Activated effector memory CD4-positive, alpha-beta T cell treated with anti-CD3 and anti-CD28 coated beads, Interleukin-2, amount 50 U/mL, for 16 hours (primary cell): ENCODE data around the gene HS6ST2.

Experiments used
- DNase-seq: peaks from one replicate; pipeline ENCODE4 v3.0.0-alpha.2; 2020

Gene HS6ST2

GRCh38 chrX:132842460-132843238, 115.8 kb downstream of the HS6ST2 start:
- no peak for DNase-seq

GRCh38 chrX:132837967-132838366, 120.5 kb downstream of the HS6ST2 start:
- no peak for DNase-seq

- no peak for DNase-seq
Measured at GRCh38 chrX:132837126-132837525, 121.3 kb downstream of the HS6ST2 start.

GRCh38 chrX:132836471-132836870, 122.0 kb downstream of the HS6ST2 start:
- DNase-seq, result no peak

DNA sequence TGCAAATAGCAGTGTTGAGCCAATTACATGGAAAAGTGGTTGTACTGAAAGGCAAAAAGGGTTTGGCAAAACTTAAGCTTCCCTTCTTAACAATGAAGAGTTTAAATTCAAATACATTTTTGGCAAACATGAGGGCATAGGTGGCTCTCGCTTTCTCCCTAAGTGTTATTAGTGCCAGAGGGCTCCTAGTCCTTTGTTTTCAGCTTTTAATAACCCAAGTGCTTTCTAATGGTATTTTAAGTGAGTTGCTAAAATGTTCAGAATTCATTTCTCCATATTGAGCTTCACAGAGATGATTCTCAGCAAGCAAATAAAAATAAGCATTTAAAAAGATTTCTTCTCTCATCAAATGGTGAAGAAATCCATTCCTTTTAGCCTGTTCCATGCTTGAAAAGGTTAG, 123.7 kb downstream of the HS6ST2 start:
- no peak for DNase-seq

DNA sequence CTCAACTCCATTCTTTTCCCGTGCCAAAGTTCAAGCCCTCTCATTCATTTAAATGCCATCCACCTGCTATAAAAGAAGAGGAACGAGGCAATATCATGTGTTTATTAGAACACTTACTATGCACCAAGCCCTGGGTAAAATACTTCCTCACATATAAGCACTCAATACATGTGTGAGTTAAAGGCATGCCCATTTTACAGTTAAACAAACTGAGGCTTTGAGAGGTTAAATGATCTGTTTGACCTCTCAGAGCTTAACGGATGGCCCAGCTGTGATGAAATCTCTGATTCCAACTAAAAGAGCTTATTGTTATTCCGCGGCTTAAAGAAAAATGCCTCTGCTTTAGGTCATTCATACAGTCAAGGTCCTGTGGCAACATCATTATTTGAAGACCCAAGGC, 124.3 kb downstream of the HS6ST2 start:
- no peak for DNase-seq

- DNase-seq, result no peak
Measured at GRCh38 chrX:132833373-132833772, 125.1 kb downstream of the HS6ST2 start.

DNA sequence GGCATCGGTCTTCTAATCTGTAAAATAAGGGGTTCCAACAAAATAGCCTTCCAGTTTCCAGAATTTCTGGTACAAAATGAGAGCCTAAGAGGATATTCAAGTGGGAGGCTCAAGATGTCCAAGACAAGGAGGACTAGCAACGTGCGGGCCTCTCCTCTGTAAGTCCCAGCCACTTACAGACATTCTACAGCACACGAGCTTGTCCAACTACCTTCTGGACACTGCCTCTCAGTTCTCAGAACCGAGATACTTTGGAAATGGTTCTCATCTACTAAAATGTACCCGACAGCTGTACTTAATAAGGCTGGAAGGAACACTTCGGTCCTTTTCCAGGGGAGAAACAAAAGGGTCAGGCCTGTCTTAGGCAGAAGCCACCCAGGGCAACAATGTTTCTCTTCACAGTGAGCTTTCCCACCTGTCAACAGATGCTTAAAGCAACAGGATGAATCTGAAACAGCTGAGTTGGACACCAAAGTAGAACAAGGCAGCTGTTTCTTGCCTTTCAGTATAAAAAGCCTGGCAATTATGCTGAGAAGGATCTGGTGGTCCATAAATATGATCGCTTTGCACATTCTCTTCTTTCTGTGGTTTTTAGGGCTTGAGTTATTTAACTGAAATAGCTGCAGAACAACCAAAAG, 127.0 kb downstream of the HS6ST2 start:
- DNase-seq, result no peak

DNA sequence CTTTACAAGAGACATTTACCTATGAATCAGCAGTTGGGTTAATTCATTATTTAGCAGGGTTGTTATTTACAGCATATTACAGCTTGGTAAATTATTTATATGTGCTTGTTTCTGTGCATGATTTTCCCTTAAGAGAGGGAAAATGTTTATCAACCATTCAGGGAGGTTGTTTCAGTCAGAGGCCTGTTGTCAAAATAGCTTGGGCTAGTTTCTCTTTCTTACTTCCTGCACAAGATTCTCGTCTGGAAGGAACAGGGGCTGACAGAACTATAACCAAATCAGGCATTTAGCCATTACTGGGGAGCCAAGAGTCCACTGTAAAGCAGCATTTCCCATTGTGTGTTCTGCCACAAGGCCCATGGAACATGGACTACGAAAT, 135.8 kb downstream of the HS6ST2 start:
- no peak for DNase-seq

DNA sequence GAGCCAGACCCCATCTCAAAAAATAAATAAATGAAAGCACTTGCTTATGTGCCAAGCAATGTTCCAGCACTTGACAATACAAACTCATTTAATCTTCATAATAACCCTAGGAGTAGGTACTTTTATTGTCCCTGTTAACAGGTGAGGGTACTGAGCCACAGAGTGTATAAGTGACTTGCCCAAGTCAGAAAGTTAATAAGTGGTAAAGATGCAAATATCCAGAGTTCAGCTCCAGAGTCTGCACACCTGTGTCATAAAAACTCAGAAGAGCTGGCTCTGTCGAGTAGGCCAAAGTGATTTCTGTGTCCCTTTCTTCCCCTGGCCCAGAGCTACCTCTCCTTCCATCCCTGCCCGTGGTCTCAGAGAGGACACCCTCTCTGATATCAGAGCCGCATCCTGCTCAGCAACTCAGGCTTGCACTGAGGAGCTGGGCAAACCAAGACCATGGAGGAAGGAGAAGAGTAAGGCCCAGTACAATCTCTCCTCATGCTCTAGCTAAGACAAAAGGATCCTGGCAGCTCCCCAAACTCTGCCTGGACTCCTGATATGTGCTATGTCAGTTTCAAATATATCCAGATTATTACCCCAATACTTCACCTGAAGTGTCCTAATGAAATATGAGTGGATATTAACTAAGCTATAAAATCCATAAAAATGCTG, 136.3 kb downstream of the HS6ST2 start:
- no peak for DNase-seq

DNA sequence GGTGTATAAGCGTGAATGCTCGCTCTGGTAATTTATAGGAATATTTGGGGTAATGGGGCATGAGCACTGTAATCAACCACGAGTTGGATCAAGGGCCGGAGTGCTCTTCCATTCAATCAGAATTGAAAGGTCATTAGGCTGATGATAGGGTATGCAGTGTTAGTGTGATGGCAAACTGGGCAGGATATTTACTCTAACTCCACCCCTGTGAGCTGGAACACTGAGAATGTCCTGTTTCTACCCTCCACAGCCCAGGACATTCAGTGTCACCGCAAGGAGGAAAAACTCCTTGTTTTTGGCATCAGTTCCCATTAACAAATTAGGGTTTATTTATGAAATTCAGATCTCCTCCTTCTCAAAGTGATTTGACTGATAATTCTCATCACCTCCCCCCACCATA, 137.8 kb downstream of the HS6ST2 start:
- DNase-seq, result no peak

DNA sequence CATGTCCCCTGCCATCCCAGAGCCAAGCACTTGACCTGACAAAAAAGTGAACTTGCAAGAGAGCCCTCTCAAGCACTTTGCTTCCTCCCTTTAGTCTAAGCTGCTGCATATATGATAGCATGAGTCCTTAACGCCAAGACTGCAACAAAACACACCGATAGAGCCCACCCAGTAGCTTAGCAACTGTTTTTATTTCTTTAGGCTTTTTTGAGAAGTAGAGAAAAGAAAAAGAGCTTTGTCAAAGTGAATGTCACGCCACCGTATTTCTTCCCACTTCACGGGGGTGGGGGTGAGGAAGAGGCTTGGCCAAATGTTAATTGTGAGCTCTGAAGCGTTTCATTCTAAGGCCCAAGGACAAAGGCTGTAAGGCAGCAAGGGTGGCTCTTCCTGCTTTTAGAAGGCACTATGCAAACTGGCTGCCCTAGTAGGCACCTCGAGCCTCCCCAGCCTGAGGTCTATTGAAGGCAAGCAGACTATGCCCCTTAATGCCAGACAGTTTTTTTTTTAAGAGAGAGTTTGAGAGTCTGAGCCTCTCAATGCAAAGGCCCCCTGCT, 138.6 kb downstream of the HS6ST2 start:
- no peak for DNase-seq

DNA sequence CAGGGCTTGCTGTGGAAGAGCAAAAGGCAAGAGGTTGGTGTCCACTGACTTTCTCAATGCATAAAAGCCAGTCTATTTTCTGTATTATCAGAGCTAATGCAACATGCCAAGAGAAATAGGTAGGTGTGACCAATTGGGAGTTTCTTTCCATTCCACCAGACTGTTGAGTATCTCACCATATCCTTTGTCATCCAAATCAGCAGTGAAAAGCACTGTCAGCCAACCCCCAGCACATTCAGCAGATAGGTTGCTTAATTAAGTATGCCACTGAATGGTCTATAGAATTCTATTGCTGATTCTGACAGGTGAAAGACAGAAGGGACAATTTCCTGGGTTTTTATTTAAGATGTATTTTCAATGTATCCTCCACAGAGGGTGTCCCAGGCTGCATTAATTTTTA, 139.8 kb downstream of the HS6ST2 start:
- no peak for DNase-seq

- DNase-seq, result no peak
Measured at GRCh38 chrX:132815643-132816042, 142.8 kb downstream of the HS6ST2 start.

DNA sequence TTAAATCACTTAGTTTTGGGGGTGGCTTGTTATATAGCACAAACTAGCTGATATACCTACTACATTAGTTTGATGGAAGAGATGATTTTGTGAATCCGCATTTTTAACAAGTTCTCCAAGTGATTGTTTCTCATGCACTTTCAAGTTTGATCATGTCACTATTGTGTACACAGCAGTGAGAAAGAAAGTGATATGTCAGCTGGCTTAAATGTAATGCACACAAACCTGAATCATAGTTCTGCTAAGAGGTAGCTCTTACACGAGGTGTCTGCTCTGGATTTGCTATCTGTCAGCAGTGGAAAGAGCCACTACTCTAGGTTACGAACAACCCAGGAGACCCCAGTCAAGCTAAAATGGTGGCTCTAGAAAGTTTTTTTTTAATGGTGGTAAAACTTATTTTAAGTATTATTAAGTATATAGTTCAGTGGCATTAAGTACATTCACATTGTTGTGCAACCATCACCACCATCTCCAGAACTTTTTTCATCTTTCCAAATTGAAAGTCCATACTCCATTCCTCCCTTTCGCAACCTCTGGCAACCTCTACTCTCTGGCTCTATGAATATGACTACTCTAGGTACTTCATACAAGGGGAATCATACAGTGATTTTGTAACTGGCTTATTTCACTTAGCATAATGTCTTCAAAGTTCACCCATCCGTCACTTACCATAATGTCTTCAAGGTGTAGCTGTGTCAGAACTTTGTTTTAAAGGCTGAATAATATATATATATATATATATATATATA, 147.3 kb downstream of the HS6ST2 start:
- no peak for DNase-seq

DNA sequence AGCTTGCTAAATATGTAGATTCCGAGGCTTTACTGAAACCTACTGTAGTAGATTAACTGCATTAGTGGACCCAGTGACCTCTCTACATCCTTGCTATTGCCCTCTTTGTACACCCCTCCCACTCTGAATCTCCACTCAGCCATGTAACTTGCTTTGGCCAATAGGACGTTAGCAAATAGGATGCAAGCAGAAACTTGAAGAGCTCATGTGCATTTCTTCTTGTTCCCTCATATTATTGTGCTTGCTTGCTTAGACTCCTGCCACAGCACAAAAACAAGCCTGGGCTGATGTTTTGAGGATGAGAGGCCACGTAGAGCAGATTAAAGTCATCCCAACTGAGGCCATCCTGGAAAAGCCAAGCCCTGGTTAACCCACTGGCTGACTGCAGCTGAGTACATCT, 147.9 kb downstream of the HS6ST2 start:
- no peak for DNase-seq

DNA sequence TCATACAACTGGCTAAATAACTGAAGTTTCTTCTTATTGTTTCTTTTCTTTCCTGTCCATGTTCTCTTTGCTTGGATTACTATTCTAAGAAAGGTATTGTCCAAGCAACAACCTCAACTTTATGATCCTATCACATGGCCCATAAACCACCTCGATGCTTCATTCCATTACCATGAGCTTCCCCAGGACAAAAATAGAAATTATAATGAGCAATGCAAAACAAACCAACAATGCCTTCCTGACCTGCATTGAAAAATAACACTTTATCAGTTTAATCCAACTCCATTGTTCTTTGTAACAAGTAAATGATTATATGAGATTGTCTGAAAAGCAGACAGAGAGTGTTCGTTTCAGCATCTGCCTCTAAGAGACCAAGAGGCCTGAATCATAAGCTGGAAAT, 148.8 kb downstream of the HS6ST2 start:
- DNase-seq, result no peak

GRCh38 chrX:132807411-132808030, 150.9 kb downstream of the HS6ST2 start:
- DNase-seq, result no peak

DNA sequence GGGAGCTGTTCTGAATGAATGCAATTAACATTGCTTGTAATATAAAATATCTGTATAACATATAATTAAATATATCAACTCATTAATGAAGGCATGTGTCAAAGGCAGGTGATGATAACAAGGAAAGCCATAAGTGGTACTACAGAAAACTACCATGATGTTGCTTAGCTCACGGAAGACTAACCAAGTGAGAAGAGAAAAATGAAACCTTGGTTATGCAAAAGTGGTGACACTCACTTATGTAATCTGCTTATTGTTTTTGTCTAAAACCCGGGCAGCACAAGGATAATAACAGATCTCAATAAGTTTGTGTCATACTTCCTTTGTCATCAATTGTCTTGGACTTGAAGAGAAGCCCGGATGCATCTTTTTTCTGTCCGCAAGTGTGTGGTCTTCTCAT, 156.4 kb downstream of the HS6ST2 start:
- DNase-seq, result no peak

DNA sequence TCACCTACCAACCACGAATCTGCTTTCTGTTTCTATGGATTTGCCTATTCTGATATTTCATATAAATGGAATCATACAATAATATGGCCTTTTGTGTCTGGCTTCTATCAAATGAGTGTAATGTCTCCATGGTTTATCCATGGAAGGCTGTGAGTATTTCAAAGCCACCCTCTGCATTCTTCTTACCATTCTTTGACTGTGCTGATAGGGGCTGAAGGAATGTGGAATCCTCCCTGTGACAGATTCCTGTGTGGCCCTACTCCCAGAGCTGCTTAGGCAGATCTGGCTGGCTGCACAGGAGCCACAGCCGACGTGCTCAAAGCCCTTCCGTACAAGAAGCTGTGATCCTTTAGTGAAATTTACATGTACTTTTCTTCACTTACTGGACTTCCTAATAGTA, 163.2 kb downstream of the HS6ST2 start:
- no peak for DNase-seq

- no peak for DNase-seq
Measured at GRCh38 chrX:132791714-132792113, 166.7 kb downstream of the HS6ST2 start.

- DNase-seq, result no peak
Measured at GRCh38 chrX:132790329-132790728, 168.1 kb downstream of the HS6ST2 start.

- no peak for DNase-seq
Measured at GRCh38 chrX:132786217-132786616, 172.2 kb downstream of the HS6ST2 start.
